Keratinocyte (primary cell): ENCODE results near the gene SCMH1. TPM values are rescaled to one million over a fixed set of nuclear protein-coding genes. Genes with fewer than 3 reads are reported as not detected.

ENCODE experiments used
- DNase-seq: peaks from one replicate; pipeline ENCODE4 v3.0.0-alpha.2; 2011; ENCODE audit warnings: low read depth, missing footprints, low spot score
- FAIRE-seq: peaks from 2 replicates; lab custom pipeline; 2011; peaks lifted over from hg19 to GRCh38; lab: Jason Lieb, UNC
- H2AFZ ChIP-seq: 2 replicates; pipeline ENCODE4 v1.6.0; 2012; ENCODE audit warnings: low read length, control low read depth, inconsistent platforms; ENCODE audit not compliant: control insufficient read depth
- H3K27ac ChIP-seq: 2 replicates; pipeline ENCODE4 v1.5.1; 2011; ENCODE audit warnings: low read length; ENCODE audit not compliant: control insufficient read depth, insufficient read depth
- H3K27me3 ChIP-seq: 3 replicates; pipeline ENCODE4 v1.6.0; 2011; ENCODE audit warnings: low read length; ENCODE audit not compliant: control insufficient read depth, insufficient read depth; ENCODE audit errors: extremely low read depth
- H3K36me3 ChIP-seq, 2 experiments: 2 replicates in 1 of 2; 3 replicates in 1 of 2; pipeline ENCODE4 v1.5.1; 2011; ENCODE audit warnings: low read length in 2 of 2, mild to moderate bottlenecking in 1 of 2; ENCODE audit not compliant: control insufficient read depth in 2 of 2, insufficient read depth in 2 of 2; ENCODE audit errors: extremely low read depth in 1 of 2
- H3K4me1 ChIP-seq: 3 replicates; pipeline ENCODE4 v1.5.1; 2011; ENCODE audit warnings: low read length; ENCODE audit not compliant: control insufficient read depth, insufficient read depth; ENCODE audit errors: extremely low read depth
- H3K4me2 ChIP-seq: 3 replicates; pipeline ENCODE4 v1.6.0; 2011; ENCODE audit warnings: low read depth, low read length; ENCODE audit not compliant: control insufficient read depth, insufficient read depth; ENCODE audit errors: extremely low read depth
- H3K4me3 ChIP-seq, 3 experiments: fragments of 200-600 bp in 1 of 3; sonication (generic) in 1 of 3; 2 replicates in 2 of 3; 3 replicates in 1 of 3; pipeline ENCODE4 v1.5.1; 2011 to 2016; ENCODE audit warnings: low read length in 3 of 3, mild to moderate bottlenecking in 3 of 3, control low read depth in 2 of 3, inconsistent platforms in 1 of 3, low read depth in 1 of 3, mixed read lengths in 1 of 3, mixed run types in 1 of 3, moderate library complexity in 1 of 3; ENCODE audit not compliant: control insufficient read depth in 2 of 3, insufficient read depth in 2 of 3; ENCODE audit errors: extremely low read depth in 1 of 3
- H3K79me2 ChIP-seq: 2 replicates; pipeline ENCODE4 v1.6.0; 2012; ENCODE audit warnings: low read length; ENCODE audit not compliant: control insufficient read depth, insufficient read depth
- H3K9ac ChIP-seq: 3 replicates; pipeline ENCODE4 v1.6.0; 2011; ENCODE audit warnings: low read length; ENCODE audit not compliant: control insufficient read depth, insufficient read depth; ENCODE audit errors: extremely low read depth
- H3K9me1 ChIP-seq: 3 replicates; pipeline ENCODE4 v1.6.0; 2011; ENCODE audit warnings: low read length; ENCODE audit not compliant: control insufficient read depth, insufficient read depth; ENCODE audit errors: extremely low read depth
- H3K9me3 ChIP-seq: 2 replicates; pipeline ENCODE4 v1.5.1; 2012; ENCODE audit warnings: low read depth, low read length; ENCODE audit not compliant: control insufficient read depth
- H4K20me1 ChIP-seq: 3 replicates; pipeline ENCODE4 v1.6.0; 2011; ENCODE audit warnings: low read length; ENCODE audit not compliant: control insufficient read depth, insufficient read depth; ENCODE audit errors: extremely low read depth
- CTCF ChIP-seq, 3 experiments: IDR thresholded peaks in 1 of 3; conservative IDR thresholded peaks in 1 of 3; optimal IDR thresholded peaks in 1 of 3; 2 replicates in 2 of 3; 3 replicates in 1 of 3; pipeline versions ENCODE3 to v1.5.1; 2011; ENCODE audit warnings: low read length in 3 of 3, mild to moderate bottlenecking in 3 of 3, moderate library complexity in 2 of 3, control low read depth in 1 of 3, inconsistent platforms in 1 of 3; ENCODE audit not compliant: insufficient read depth in 2 of 3; ENCODE audit errors: extremely low read depth in 1 of 3
- EZH2 ChIP-seq: IDR thresholded peaks from one replicate; pipeline ENCODE4 v1.6.1; 2012; ENCODE audit warnings: inconsistent platforms, mild to moderate bottlenecking, low read length, moderate library complexity
- dilution Hi-C: fragments of 300-500 bp; cut with MboI; formaldehyde crosslinking; loops from one replicate; pipeline ENCODE4 v1.7.0; 2020; ENCODE audit warnings: low sequenced_read_pairs; ENCODE audit not compliant: extremely low pct_ligation_motif_present
- polyA plus RNA-seq, 5 experiments: library from polyadenylated mRNA; depleted of rRNA in 3 of 5; stranded (reverse) in 3 of 5; stranded (forward) in 1 of 5; unstranded in 1 of 5; fragments of >200 nt; gene quantifications; 1 replicate in 1 of 5; 2 replicates in 3 of 5; 3 replicates in 1 of 5; pipeline versions ENCODE4 v1.2.1 to v1.2.3, GENCODE V29; 2011 to 2012; ENCODE audit warnings: missing spikeins in 2 of 5, low read depth in 1 of 5, low replicate concordance in 1 of 5

Gene SCMH1
- polyA plus RNA-seq, 1 donor (not counting 4 experiments of a cell fraction or from before 2014, with no cell fraction given) = 29.9 TPM

GRCh38 chr1:41013024-41013423 lies 229.1 kb downstream of the SCMH1 start:
- Histone ChIP-seq H3K9me3 (no peaks in the 10 kb centered on the region), H3K4me3 (no peak overlapping the region), H4K20me1 (no peaks in the 10 kb centered on the region), H3K4me1 (peaks cover 18% of the 10 kb centered on the region), H3K4me2 (no peak overlapping the region), H3K9me1 (no peaks in the 10 kb centered on the region), H3K79me2 (peaks cover 13% of the 10 kb centered on the region), H3K27ac (no peak overlapping the region), H3K36me3 (peaks cover 61 to 75% of the 10 kb centered on the region in 2 experiments), H3K27me3 (no peaks in the 10 kb centered on the region), H2AFZ (no peak overlapping the region), H3K9ac (no peak overlapping the region)
- dilution Hi-C loops = no loop called here
- no peak for DNase-seq
- no peak for FAIRE-seq
- TF ChIP-seq EZH2 (no peak), CTCF (optimal IDR thresholded peaks at IDR 0.05 in 1 of 3, IDR thresholded peaks at IDR 0.05 in 1 of 3, conservative IDR thresholded peaks at IDR 0.05 in 1 of 3; ENCODE audit: extremely low read depth in 1 of 3, insufficient read depth in 2 of 3, low read length in 3 of 3) (no peak)

GRCh38 chr1:41010345-41010744 lies 231.8 kb downstream of the SCMH1 start:
- Histone ChIP-seq H3K4me2 (no peak overlapping the region), H3K9me1 (peaks cover 2% of the 10 kb centered on the region), H3K79me2 (peaks cover 13% of the 10 kb centered on the region), H3K4me3 (no peak overlapping the region), H2AFZ (no peak overlapping the region), H3K4me1 (peaks cover 43% of the 10 kb centered on the region), H3K9ac (no peak overlapping the region), H3K27ac (no peak overlapping the region), H3K9me3 (no peaks in the 10 kb centered on the region), H3K36me3 (peaks cover 57 to 76% of the 10 kb centered on the region in 2 experiments), H4K20me1 (no peaks in the 10 kb centered on the region), H3K27me3 (no peaks in the 10 kb centered on the region)
- no peak for FAIRE-seq
- TF ChIP-seq CTCF (optimal IDR thresholded peaks at IDR 0.05 in 1 of 3, IDR thresholded peaks at IDR 0.05 in 1 of 3, conservative IDR thresholded peaks at IDR 0.05 in 1 of 3; ENCODE audit: extremely low read depth in 1 of 3, insufficient read depth in 2 of 3, low read length in 3 of 3) (no peak), EZH2 (no peak)
- DNase-seq = no peak
- dilution Hi-C loops = no loop called here
